Vagina (tissue), 2 donors: Measurements from ENCODE around the gene SPAG16. TPM values are rescaled to one million over a fixed set of nuclear protein-coding genes. Genes with fewer than 3 reads are reported as not detected.
"Not testable (repeated sequence)": the region's sequence is repeated elsewhere in the genome, so short reads cannot be mapped to it uniquely, and the experiment has no call there.

ENCODE experiments used
- DNase-seq, 2 donors: peaks; one replicate each; pipeline ENCODE4 v3.0.0-alpha.2; 2017; ENCODE audit errors: extremely low spot score in 2 of 2
- H3K27ac ChIP-seq: fragments of 200-600 bp; sonication (generic); one replicate; pipeline ENCODE4 v1.5.1; 2019
- H3K27me3 ChIP-seq: fragments of 200-600 bp; sonication (generic); one replicate; pipeline ENCODE4 v1.5.1; 2019
- H3K36me3 ChIP-seq, 2 donors: fragments of 200-600 bp; sonication (generic); one replicate each; pipeline ENCODE4 v1.5.1; 2017 to 2019
- H3K4me1 ChIP-seq: fragments of 200-600 bp; sonication (generic); one replicate; pipeline ENCODE4 v1.5.1; 2019
- H3K4me3 ChIP-seq, 2 donors: fragments of 200-600 bp; sonication (generic); 1 replicate in 1 of 2; 2 replicates in 1 of 2; pipeline ENCODE4 v1.5.1; 2016 to 2019
- H3K9me3 ChIP-seq: fragments of 200-600 bp; sonication (generic); one replicate; pipeline ENCODE4 v1.5.1; 2019
- CTCF ChIP-seq, 3 experiments: fragments of 450-650 bp in 2 of 3; fragments of 200-600 bp in 1 of 3; sonication (generic) in 1 of 3; IDR thresholded peaks; one replicate each; pipeline ENCODE4 v1.5.1; 2017 to 2019; ENCODE audit warnings: antibody characterized with exemption in 3 of 3, mild to moderate bottlenecking in 2 of 3, moderate library complexity in 2 of 3
- POLR2A ChIP-seq, 2 donors: fragments of 450-650 bp; IDR thresholded peaks; one replicate each; pipeline ENCODE4 v1.6.1; 2017; ENCODE audit warnings: antibody characterized with exemption in 2 of 2, mild to moderate bottlenecking in 2 of 2, moderate library complexity in 2 of 2
- POLR2AphosphoS5 ChIP-seq, 2 donors: sonication (generic); formaldehyde crosslinking; IDR thresholded peaks; one replicate each; pipeline ENCODE4 v1.9.0; 2017; ENCODE audit warnings: antibody characterized with exemption in 2 of 2, mild to moderate bottlenecking in 2 of 2, low read depth in 1 of 2; ENCODE audit not compliant: insufficient read depth in 1 of 2
- intact Hi-C: fragments of 100-400 bp; cut with DNase I; formaldehyde crosslinking; loops from one replicate; pipeline ENCODE4 v1.15.1; 2023
- total RNA-seq: library from RNA; depleted of rRNA; stranded (reverse); fragments of >200 nt; gene quantifications from one replicate; pipeline ENCODE4 v1.2.3, GENCODE V29; 2016

Gene SPAG16
- total RNA-seq, 1 donor from 2014 or later: 30.2 TPM

GRCh38 chr2:213271947-213272346, 12.3 kb upstream of the SPAG16 start:
- H3K4me1 ChIP-seq: no peaks in the 10 kb centered on the region
- intact Hi-C loops: no loop called here
- H3K36me3 ChIP-seq: no peaks in the 10 kb centered on the region

GRCh38 chr2:213274143-213274542, 10.1 kb upstream of the SPAG16 start:
- no peak for DNase-seq
- Histone ChIP-seq H3K27me3 (no peaks in the 10 kb centered on the region), H3K4me3 (no peak overlapping the region), H3K9me3 (no peaks in the 10 kb centered on the region), H3K36me3 (no peaks in the 10 kb centered on the region), H3K27ac (no peak overlapping the region), H3K4me1 (no peaks in the 10 kb centered on the region)
- intact Hi-C loops: no loop called here
- no peak for TF ChIP-seq POLR2AphosphoS5 (IDR thresholded peaks at IDR 0.05; ENCODE audit: insufficient read depth in 1 of 2, low read depth in 1 of 2)
- no peak for TF ChIP-seq POLR2A (IDR thresholded peaks at IDR 0.05)
- no peak for TF ChIP-seq CTCF (IDR thresholded peaks at IDR 0.05)

More at GRCh38 chr2:213271947-213272346, 12.3 kb upstream of the SPAG16 start:
- TF ChIP-seq CTCF (IDR thresholded peaks at IDR 0.05) (no peak), POLR2A (IDR thresholded peaks at IDR 0.05) (no peak), POLR2AphosphoS5 (IDR thresholded peaks at IDR 0.05; ENCODE audit: insufficient read depth in 1 of 2, low read depth in 1 of 2) (no peak)
- H3K27ac ChIP-seq: no peak overlapping the region
- H3K4me3 ChIP-seq: no peak overlapping the region
- no peaks in the 10 kb centered on the region for H3K9me3 ChIP-seq
- no peak for DNase-seq
- H3K27me3 ChIP-seq: no peaks in the 10 kb centered on the region

- TF ChIP-seq CTCF (IDR thresholded peaks at IDR 0.05) (no peak), POLR2AphosphoS5 (IDR thresholded peaks at IDR 0.05; ENCODE audit: insufficient read depth in 1 of 2, low read depth in 1 of 2) (no peak), POLR2A (IDR thresholded peaks at IDR 0.05) (no peak)
- no peaks in the 10 kb centered on the region for H3K9me3 ChIP-seq
- no peak overlapping the region for H3K27ac ChIP-seq
- no peaks in the 10 kb centered on the region for H3K27me3 ChIP-seq
- no peaks in the 10 kb centered on the region for H3K36me3 ChIP-seq
- no peak overlapping the region for H3K4me3 ChIP-seq
- H3K4me1 ChIP-seq: no peaks in the 10 kb centered on the region
- intact Hi-C loops: no loop called here
- no peak for DNase-seq
These were observed 9.0 kb upstream of the SPAG16 start for GRCh38 chr2:213275265-213275664.

GRCh38 chr2:213277134-213277533, 7.1 kb upstream of the SPAG16 start:
- DNase-seq, H3K9me3 ChIP-seq, intact Hi-C loops, H3K27me3 ChIP-seq, H3K36me3 ChIP-seq, H3K4me3 ChIP-seq, H3K4me1 ChIP-seq, H3K27ac ChIP-seq: not testable (repeated sequence)

- no peaks in the 10 kb centered on the region for H3K27me3 ChIP-seq
- DNase-seq: no peak
- no peaks in the 10 kb centered on the region for H3K9me3 ChIP-seq
- no peak overlapping the region for H3K27ac ChIP-seq
- no peak for TF ChIP-seq CTCF (IDR thresholded peaks at IDR 0.05)
- no peak for TF ChIP-seq POLR2A (IDR thresholded peaks at IDR 0.05)
- TF ChIP-seq POLR2AphosphoS5 (IDR thresholded peaks at IDR 0.05; ENCODE audit: insufficient read depth in 1 of 2, low read depth in 1 of 2): no peak
- no peak overlapping the region for H3K4me3 ChIP-seq
- intact Hi-C loops: no loop called here
- H3K36me3 ChIP-seq: no peaks in the 10 kb centered on the region
- H3K4me1 ChIP-seq: peaks cover 11% of the 10 kb centered on the region
These were observed 5.1 kb upstream of the SPAG16 start for GRCh38 chr2:213279116-213279620.
